COR-L47 (cell line): ENCODE data around the gene AFG1L.
"Not testable (repeated sequence)": the region's sequence is repeated elsewhere in the genome, so short reads cannot be mapped to it uniquely, and the experiment has no call there.

Experiments used
- DNase-seq: peaks from one replicate; lab custom pipeline; 2025; lab: John Stamatoyannopoulos, UW

Gene AFG1L

GRCh38 chr6:108288742-108289141 lies 6.1 kb upstream of the AFG1L start:
- DNase-seq, result no peak

- DNase-seq, result no peak
Observed at GRCh38 chr6:108291091-108291490, 3.8 kb upstream of the AFG1L start.

GRCh38 chr6:108292561-108292960 lies 2.3 kb upstream of the AFG1L start:
- not testable (repeated sequence) for DNase-seq

DNA sequence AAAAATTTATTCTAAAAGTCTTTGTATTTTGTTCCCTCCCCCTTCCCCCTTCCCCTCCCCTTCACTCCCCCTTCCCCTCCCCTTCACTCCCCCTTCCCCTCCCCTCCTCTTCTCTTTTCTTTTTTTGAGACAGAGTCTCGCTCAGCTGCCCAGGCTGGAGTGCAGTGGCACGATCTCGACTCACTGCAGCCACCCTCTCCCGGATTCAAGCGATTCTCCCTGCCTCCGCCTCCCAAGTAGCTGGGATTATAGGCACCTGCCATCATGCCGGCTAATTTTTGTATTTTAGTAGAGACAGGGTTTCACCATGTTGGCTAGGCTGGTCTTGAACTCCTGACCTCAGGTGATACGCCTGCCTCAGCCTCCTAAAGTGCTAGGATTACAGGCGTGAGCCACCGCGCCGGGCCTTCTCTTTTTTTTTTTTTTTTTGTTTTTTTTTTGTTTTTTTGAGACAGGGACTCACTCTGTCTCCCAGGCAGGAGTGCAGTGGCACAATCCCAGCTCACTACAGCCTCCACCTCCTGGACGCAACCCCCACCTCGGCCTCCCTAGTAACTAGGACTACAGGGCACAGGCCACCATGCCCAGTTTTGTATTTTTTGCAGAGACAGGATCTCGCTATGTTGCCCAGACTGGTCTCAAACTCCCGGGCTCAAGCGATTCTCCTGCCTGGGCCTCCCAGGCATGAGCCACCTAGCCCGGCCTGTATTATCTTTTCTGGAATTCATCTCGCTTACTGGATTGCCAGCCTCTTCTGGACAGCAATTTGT lies 1.1 kb upstream of the AFG1L start:
- DNase-seq, result no peak

GRCh38 chr6:108294297-108294726 lies 542 bp upstream of the AFG1L start:
- no peak for DNase-seq

- no peak for DNase-seq
Observed at GRCh38 chr6:108295676-108296075, 822 bp downstream of the AFG1L start.

- no peak for DNase-seq
Observed at GRCh38 chr6:108302386-108302785, 7.5 kb downstream of the AFG1L start.

- DNase-seq, result no peak
Observed at GRCh38 chr6:108304646-108305045, 9.8 kb downstream of the AFG1L start.

- not testable (repeated sequence) for DNase-seq
Observed at GRCh38 chr6:108308641-108309040, 13.8 kb downstream of the AFG1L start.

DNA sequence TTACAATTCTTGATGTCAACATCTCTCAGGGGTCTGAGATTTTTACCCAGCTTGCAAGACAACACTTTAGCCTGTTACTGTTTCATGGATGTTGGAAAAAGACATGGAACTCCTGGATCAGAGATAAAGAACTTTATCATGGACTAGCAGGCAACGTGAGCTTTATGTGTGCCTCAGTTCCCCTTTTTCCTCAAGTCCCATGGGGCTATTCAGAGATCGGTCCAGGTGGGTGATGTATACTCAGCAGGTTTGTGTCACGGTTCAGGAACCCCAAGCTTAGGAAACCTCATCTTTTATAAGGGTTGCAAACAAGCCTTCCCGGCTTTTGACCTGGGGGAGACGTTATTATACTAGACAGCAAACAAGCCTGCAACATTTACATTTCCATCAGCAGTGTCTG lies 15.0 kb downstream of the AFG1L start:
- DNase-seq, result no peak

GRCh38 chr6:108312605-108313004 lies 17.8 kb downstream of the AFG1L start:
- DNase-seq, result no peak

- DNase-seq, result no peak
Observed at GRCh38 chr6:108321253-108321747, 26.4 kb downstream of the AFG1L start.

- DNase-seq, result no peak
Observed at GRCh38 chr6:108322728-108323127, 27.9 kb downstream of the AFG1L start.

DNA sequence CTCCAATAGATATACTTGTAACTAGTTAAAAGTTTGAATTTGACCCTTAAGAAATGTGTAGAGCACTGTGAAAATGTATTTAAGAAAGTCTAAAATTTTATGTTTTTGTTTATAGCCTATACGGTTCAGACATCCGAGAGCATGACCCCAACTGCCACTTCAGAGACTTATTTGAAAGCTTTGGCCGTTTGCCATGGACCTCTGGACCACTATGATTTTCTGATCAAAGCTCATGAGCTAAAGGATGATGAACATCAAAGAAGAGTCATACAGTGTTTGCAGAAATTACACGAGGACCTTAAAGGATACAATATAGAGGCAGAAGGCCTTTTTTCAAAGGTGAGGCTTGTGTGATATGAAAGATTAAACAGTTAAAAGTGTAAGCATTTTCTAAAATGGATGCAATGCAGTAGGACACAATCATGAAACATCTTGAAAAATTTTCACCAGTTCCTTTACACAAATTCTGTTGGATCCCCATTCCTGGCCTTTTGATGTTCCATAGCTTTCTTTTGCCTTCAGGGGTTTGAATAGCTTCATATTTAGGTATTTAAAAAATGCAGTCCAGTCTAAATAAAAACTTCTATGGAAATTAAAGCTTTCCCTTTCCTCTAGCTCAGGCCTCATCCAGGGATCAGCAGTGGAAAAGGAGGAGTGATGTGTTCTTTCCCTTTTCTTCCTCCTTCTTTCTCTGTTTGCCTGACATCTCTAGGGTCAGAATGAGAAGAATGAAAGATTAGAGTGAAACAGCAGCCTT lies 29.0 kb downstream of the AFG1L start:
- no peak for DNase-seq

DNA sequence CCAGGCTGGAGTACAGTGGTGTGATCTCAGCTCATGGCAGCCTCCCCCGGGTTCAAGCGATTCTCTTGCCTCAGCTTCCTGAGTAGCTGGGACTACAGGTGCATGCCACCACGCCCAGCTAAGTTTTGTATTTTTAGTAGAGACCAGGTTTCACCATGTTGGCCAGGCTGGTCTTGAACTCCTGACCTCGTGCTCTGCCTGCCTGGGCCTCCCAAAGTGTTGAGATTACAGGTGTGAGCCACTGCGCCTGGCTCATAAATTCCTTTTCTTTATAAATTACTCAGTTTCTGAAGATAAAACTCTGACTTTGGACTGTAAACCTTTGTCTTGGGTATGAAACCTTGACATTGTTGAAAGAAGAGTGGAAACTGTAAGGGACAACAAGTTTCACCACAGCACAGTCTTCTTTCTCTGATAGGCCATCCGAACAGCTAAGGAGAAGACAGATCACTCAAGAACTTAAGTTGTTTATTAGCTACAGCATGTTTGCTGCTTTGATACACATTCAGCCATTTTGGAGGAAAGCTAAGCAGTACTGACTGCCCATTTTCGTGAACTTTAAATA lies 35.4 kb downstream of the AFG1L start:
- DNase-seq, result not testable (repeated sequence)

GRCh38 chr6:108330806-108331205 lies 36.0 kb downstream of the AFG1L start:
- DNase-seq, result no peak

- no peak for DNase-seq
Observed at GRCh38 chr6:108331982-108332381, 37.1 kb downstream of the AFG1L start.

DNA sequence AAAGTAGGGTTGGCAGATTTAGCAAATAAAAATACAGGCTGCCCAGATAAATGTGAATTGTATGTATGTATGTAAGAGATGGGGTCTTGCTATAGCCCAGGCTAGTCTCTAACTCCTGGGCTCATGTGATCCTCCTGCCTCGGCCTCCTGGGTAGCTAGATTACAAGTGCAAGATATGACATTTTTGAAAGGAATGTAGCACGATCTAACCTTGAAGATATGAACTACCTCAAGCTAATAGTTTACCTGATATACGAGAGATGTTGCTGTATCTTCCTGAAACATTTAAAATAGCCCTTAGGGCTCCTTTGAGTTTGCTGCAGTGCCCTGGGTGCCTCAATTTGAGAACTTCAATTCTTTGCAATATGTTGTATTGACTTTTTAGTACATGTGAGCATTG lies 42.1 kb downstream of the AFG1L start:
- no peak for DNase-seq

DNA sequence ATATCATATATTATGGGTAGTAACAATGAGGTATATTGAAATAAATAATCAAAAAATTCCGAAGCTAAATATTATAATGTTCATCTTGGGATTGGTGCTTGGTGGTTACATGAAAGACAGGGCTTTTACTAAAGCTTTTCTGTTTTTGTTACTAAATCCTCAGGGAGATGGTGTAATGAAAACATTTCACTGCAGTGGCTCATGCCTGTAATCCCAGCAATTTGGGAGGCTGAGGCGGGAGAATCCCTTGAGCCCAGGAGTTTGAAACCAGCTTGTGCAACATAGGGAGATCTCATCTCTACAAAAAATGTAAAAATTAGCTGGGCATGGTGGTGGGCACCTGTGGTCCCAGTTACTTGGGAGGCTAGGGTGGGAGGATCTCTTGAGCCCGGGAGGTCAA lies 42.9 kb downstream of the AFG1L start:
- no peak for DNase-seq

DNA sequence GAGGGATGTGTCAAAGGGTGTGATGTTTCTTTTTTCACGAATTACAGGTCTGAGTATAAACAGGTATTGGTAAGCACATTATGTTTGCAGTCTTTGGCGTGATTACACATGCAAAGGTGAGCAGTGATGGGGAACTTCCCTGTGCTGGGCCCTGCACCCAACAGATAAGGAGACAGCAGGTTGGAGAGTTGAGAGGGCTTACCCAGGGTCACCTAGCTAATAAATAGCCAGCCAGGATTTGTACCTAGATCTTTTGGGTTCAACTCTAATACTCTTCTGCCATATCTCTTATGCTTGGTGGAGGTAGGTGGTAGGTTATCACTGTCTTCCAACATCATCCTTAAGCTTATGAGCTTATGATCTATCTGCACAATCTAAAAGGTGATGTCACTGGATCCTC lies 46.5 kb downstream of the AFG1L start:
- no peak for DNase-seq

DNA sequence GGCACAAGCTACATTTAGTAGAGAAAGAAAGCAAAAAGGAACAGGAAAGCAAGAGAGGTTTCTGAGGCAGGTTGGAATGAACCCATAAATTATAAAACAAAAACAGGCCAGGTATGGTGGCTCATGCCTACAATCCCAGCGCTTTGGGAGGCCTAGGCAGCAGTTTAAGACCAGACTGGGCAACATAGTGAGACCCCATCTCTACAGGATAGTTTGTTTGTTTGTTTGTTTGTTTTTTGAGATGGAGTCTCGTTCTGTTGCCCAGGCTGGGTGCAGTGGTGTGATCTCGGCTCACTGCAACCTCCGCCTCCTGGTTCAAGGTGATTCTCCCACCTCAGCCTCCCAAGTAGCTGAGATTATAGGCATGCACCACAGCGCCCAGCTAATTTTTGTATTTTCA lies 49.0 kb downstream of the AFG1L start:
- no peak for DNase-seq

- no peak for DNase-seq
Observed at GRCh38 chr6:108348655-108349349, 53.9 kb downstream of the AFG1L start.
